ENCODE data around the gene CRIP3.
A peak's percentile ranks its signal among the peaks of the same experiment; 100 is the strongest.

CRIP3 gene

DNA sequence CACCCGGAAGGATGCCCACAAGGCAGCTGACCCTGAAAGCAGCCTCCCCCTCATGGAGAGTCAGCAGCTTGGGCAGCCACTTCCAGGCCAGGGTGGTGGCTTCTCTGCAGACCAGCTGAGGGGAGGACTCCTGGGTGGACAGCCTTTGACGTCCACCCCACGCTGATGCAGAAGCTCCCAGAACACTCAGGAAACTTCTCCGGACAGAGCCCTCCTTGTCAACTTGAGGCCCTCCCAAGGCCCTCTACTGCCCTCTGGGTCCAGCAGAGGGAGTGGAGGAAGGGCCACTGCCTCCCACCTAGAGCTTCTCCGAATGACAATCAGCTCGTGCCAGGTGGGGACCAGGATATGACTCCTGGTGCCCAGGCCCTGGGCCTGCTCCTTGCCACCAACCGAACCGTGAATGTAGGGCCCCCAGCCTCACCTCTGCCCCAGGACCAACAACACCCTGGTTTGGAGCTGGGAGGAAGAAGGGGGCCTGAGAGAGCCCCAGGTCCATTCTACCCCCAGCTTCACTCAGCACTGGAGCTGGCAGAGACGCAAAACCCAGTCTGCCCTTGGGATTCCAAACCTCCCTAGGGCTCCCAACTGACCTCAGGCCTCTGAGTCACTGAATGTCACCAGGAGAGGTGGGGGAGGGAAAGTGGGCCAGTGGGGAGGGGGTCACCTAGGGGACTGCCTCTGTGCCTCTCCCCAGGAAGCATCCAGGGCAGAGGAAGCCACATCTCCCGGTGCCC lies 21.5 kb downstream of the CRIP3 start:
- no peak for DNase-seq

- no peak for DNase-seq
Measured at GRCh38 chr6:43286456-43286979, 22.1 kb downstream of the CRIP3 start.

GRCh38 chr6:43285832-43286231 lies 22.8 kb downstream of the CRIP3 start:
- DNase-seq: no peak

DNA sequence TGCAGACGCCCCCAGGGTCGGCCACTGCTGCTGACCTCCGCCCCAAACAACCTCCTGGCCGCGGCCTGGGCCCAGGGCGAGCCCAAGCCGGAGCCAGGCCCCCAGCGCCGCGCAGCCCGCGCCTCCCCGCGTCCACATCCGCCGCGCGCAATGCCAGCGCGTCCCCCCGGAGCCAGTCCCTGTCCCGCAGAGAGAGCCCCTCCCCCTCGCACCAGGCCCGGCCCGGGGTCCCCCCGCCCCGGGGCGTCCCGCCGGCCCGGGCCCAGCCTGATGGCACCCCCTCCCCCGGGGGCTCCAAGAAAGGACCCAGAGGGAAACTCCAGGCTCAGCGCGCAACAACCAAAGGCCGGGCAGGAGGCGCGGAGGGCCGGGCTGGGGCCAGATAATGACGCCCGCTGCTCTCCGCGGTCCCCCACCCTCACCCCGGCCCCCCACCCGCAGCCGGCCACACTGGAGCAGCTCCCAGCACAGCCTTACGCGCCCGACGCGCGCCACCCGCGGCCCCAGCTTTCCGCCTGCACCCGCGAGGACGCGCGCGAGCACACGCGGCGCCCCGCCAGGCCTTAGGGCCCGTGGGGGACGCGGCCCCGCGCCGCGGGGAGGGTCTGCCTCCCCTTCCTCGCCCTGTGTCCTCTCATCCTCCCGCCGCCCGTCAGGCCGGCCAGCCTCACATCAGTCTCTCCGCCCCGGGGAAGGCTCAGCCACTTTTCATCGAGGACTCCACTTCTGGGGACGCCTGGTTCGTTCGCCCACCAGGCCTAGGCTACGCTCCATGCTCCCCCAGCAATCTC lies 23.4 kb downstream of the CRIP3 start:
- DNase-seq: no peak

GRCh38 chr6:43283905-43284304 lies 24.7 kb downstream of the CRIP3 start:
- no peak for DNase-seq

- DNase-seq: no peak
Measured at GRCh38 chr6:43283514-43283901, 25.1 kb downstream of the CRIP3 start.

- no peak for DNase-seq
Measured at GRCh38 chr6:43282636-43283513, 25.8 kb downstream of the CRIP3 start.

GRCh38 chr6:43282060-43282459 lies 26.6 kb downstream of the CRIP3 start:
- no peak for DNase-seq

DNA sequence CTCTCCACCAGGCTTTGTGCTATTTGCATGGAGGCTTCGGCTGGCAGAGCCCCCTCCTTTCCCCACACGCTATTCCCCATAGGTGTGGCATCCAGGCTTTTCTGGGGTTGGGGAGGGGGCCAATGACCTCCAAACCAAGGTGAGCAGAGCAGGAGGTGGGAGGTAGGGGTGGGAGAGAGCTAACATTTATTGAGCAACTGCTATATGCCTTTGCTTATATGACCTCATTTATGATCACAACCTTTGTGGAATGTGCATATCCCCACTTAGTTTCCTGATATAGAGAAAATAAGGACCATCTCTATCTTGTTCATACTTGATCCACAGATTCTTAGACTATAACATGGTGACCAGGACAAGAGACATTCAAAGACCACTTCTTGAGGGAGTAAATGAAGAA lies 28.4 kb downstream of the CRIP3 start:
- DNase-seq: no peak

GRCh38 chr6:43278524-43279078 lies 30.0 kb downstream of the CRIP3 start:
- no peak for DNase-seq

- DNase-seq: no peak
Measured at GRCh38 chr6:43277643-43278523, 30.7 kb downstream of the CRIP3 start.

DNA sequence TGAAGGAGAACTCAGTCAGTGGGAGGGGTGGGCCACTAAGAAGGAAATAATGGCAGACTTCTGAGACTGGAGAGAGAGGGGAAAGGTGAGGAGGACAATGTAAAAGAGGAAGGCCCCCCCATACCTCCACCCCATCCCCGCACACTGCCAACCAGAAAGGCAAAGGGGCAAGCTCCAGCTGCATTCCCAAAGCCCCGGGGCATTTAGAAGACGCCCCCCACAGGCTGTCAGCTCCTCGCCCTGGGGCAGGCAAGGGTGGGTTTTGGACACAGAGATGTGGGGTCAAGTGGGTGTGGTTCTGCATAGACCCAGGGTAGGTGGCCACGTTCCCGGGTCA lies 31.4 kb downstream of the CRIP3 start:
- DNase-seq: no peak

DNA sequence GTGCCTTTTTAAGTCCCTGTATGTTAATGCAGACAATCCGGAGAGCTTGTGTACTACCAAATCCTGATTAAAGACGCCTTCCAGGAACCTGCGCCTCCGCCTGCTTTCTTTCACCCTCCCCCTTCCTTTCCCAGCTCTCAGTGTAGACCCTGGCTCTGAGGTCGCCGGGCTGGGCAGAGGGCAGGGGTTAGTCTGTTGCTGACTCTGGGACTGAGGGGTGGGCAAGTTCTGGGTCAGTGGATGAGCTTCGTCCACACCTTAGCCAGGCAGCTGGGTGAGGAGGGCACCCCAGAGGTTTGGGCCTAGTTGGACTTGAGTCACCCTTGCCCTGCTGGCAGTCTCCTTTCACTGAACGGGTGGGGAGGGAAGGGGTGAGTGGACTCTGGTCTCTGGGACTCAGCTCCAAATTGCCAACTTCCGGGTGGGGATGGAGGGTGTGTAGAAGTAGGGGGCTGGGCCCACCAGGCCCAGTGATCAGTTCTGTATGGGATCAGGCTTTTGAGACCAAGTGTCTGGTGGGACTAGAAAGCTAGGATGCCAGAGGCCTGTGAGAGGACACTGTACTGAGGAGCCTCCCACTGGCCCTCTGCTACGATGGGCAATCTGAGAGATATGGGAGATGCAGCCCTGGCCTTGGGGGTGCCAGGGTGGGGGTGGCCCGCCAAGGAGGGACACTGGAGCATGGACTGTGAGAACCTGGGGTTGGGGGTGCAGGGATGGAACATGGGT lies 31.9 kb downstream of the CRIP3 start:
- DNase-seq: no peak

- DNase-seq: peak; percentile 52
Measured at GRCh38 chr6:43275801-43276576, 32.6 kb downstream of the CRIP3 start.

GRCh38 chr6:43274916-43275597 lies 33.6 kb downstream of the CRIP3 start:
- DNase-seq: peak; percentile 26

DNA sequence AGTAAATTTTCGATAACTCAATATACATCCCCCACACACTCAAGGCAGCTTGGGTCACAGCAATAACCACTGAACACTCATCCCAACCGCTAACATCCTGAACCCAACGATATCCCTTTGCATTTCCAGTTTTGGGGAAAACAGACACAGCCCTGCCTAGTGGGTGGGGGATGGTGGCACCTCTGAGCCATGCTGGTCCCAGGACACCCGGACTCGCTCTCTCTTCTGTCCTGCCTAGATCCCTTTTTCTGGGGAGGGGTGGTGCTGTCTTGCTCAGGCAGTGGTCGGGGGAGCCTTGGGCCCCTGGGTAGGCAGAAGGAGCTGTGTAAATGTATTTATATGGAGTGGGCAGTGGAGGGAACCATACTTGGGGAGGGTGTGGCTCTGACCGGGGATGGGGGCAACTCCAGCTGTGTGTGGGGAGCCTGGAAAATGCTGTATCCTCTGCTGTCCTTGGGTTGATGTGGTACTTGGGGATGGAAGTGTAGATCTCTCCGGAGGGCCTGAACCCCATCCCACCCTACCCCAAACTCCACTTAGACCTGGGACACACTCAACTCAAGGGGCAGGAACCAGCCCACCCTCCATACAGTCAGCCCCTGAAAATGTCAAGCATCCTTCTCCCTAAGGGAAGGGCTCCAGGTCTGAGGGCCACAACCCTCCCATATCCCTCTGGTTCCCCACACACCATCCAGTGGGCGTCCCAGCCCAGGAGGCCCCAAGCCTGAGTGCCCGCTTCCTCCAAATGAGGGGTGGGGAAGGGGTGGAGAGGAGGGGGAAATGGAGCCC lies 34.3 kb downstream of the CRIP3 start:
- DNase-seq: no peak

DNA sequence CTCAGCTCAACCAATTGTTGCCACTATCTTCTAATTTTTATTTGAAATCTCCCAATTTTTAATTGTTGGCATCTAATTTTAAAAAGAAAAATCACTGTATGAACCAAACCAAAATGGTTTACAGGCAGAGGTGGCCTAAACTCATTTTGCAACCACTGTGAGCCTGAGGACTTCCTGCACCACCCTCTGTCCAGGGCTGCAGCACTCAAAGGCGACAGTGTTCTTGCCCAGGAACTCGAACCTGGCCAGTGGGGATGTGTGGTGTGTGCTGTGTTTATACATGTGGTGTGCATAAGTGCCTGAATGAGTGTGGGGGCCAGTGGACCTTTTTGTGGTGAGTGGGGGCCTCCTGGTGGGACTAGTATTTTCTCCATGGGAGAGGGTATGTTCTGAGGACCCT lies 34.9 kb downstream of the CRIP3 start:
- no peak for DNase-seq

DNA sequence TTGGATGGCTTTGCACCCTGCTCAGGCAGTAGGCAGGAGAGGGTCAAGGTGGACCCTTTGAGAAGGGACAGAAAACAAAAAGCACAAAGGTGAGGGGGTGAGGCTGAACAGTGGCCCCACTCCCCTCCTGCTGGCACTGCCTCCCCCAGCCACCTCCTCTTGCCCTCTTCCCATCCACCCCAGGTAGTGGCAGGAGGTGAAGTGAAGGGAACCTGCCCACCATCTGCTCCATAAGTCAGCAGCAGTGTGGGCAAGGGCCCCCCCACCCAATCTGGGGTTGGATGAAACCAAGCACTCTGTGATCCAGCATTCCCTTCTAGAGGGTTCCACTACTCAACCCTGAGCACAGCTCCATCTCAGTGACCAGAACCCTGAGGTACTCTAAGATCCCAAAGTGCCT lies 36.7 kb downstream of the CRIP3 start:
- no peak for DNase-seq
